Activated CD8-positive, alpha-beta memory T cell treated with anti-CD3 and anti-CD28 coated beads, Interleukin-2, amount 50 U/mL, for 1 hour (primary cell): ENCODE results near the gene ADGRB3.

ENCODE experiments used
- DNase-seq: peaks from one replicate; pipeline ENCODE4 v3.0.0-alpha.2; 2020; ENCODE audit errors: extremely low read depth

The ADGRB3 gene

DNA sequence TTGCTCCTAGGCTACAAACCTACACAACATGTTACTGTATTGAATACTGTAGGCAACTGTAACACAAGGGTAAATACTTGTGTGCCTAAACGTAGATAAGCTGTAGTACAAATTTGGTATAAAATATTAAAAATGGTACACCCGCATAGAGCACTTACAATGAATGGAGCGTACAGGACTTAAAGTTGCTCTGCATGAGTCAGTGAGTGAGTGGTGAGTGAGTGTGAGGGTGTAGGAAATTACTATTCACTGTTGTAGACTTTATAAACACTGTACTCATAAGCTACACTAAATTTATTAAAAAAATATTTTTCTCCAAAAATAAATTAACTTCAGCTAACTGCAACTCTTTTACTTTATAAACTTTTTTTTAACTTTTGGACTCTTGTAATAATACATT is 391.6 kb downstream of the ADGRB3 start:
- no peak for DNase-seq

DNA sequence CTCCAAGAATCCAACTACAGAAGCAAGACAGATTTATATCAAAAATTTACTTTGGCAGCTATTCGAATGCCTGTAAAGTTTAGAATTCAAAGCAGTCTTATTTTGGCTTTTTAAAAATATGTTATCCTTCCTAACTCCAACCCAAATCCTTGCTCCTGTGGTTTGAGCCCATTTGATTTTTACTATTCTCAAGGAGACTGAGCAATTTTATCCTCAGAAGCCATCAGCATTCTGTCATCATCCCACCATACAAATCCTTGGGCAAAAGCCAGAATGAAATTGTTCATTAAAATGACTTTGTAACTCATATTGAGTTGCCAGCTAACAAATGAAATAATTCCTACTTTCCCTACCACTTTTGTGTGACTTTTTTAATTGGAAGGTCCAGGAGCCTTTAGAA is 392.8 kb downstream of the ADGRB3 start:
- no peak for DNase-seq

DNA sequence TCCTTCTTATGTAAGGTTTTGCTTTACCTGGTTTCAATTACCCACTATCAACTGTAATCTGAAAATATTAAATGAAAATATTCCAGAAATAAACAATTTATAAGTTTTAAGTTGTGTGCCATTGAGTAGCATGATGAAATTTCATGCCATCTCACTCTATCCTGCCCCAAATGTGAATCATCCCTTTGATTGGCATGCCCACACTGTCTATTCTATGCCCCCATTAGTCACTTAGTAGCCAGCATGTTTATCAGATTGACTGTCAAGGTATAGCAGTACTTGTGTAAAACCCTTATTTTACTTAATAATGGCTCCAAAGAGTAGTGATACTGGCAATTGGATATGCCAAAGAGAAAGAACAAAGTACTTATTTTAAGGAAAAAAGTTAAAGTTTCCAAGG is 403.8 kb downstream of the ADGRB3 start:
- no peak for DNase-seq

DNA sequence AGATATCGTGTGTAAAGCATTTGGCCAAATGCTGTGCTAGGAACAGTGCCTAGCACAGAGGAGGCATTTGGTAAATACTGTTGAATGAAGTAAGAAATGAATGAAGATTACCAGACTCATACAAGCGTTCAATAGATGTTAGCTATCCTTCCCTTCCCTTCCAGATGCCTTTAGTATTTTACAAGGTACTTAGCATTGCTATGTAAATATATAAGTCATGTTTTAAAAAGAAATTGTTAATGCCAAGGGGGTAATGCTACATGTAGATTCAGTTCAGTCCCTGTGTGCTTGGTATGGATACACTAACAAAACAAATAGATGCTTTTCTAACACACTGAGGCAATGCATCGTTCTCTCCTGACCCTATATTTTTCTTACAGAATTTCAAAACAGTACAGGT is 407.2 kb downstream of the ADGRB3 start:
- DNase-seq = no peak

DNA sequence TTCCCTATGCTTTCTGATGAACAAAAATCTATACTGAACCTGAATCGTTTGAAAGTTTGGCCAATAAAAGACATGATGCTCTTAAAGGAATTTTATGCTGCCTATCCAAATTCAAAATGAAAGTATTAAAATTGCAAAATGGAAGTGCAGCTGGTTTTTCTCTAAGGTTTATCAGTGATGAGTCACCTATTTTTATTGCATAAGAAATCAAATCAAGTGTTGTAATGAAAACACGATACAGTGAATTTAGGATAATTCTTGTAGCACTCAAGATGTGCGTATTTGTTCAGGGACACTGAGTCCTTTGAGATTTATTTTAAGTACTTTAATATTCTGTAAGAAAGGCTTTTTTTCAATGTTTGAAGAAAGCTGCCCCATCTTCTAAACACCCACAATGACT is 409.5 kb downstream of the ADGRB3 start:
- DNase-seq = no peak

DNA sequence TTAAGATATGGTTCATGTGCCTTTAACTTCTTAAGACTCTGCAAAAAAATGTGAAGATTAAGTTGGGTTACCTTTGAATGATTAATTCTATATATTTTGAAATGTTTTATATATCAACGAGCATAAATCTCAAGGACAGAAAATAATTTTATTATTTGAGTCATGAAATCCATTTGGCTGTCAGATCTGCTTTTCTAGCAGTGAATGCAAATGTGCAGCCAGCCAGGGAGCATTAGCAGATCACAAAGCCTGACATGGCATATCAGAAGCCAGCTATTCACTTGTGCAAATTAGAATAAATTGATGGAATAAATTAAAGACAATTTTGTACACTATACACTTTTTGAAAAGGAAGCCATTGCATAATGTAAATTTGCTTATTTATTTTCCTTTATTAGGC is 424.3 kb downstream of the ADGRB3 start:
- no peak for DNase-seq

DNA sequence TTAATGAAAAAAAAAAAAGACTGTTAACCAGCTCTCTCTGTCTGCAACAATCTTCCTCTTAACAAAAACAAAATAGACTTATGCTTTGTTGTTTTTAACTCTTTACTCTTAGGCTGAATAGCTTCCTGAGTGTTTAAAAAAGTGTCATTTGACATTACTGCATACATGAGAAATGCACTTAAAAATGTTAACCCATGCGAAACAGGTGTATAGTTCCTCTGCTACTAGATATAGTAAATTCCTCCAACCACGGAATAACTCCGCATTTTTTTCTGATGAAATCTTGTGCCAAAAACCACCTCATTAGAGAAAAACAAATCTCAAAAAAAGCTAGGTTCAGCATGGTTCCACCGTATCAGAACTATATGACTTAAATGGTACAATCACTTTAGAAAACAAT is 426.0 kb downstream of the ADGRB3 start:
- no peak for DNase-seq

DNA sequence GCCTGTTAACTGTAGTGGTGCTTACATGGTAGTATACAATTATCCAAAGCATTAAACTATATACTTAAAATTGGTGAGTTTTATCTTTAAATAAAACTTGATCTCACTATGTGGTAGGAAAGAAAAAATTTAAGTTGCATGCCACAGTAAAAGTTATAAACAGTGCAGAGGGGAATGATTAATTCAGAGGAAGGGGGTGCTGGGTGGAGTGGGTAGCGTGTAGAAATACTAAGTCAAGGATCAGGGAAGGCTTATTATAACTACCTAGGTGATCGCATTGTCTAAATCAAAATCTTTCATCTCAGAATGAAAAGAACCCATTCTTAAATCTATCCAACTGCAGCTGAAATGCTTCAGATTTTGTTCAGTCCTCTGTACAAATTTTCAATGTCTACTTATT is 428.3 kb downstream of the ADGRB3 start:
- no peak for DNase-seq

DNA sequence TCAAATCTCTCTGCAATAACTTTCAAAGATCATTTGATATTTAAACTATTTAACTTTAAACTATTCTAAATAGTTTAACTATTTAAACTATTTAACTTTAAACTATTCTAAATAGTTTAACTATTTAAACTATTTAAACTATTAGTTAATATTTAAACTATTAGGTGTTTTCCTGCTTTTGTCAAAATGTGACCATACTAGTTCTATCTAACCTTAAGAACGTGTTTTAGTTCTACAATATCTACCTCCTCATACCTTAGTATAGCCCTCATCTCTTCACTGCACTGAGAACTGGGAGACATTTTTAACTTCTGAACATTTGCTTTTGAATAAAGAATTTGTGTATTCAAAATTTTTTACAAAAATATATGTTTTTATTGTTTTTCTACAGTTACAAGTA is 429.1 kb downstream of the ADGRB3 start:
- no peak for DNase-seq

DNA sequence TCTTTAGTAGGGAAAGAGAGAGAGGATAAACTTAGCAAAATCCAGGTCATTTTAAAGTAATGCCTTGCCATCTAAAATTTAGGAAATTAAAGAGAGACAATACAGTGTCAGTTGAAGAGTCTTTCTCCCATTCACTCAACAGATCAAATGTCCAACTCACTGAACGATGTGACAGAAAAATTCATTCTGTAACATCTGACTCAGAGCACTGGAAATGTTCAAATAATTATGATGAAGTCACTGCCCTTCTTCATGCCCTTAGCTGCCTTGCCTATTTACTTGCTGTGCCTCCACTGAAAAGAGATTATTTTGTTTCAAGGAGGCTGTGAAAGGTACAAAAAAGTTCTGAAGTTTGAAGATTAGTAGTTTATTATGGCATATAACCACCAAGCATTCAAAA is 434.8 kb downstream of the ADGRB3 start:
- no peak for DNase-seq

DNA sequence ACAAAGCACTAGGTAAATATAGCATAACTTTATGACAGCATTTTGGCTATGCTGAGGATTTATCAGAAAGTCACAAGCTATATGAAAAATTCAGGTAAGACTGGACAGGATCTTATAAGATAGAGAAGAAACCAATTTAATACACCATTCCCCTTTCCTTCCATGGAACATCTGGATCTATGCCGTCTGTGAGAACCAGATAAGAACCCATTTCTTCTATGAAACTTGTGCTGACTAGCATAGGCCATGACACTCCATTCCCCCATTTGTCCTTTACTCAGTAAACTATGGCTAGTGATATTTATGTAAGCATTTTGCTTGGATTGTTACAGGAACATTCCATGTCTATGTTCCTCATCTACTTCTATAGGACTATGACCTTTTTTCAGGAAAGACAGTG is 437.7 kb downstream of the ADGRB3 start:
- no peak for DNase-seq

DNA sequence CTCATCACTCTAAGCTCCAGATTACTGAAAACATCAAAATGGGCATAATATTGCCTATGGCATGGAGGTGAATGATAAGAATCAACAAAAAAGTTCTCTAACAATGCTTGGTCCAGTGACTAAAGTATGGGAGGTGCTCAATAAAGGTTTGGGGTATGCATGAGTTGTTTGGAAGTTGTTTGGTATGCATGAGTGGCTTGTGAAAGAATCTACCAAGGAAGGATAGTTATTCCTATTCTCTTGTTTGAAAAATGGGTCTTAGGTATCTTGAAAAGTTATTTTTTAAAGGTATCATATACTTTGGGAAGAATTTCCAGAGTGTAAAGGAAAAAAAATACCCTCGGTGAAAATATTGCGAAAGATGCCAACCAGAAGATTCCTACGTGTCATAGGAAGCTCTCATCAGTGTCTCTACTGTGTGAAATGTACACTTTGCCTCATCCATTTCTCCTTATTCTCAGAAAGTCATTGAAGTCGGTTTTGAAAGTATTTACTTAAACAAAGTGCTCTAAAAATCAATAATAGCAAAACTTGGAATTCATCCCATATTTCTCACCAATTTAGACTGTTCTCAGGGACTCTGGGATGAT is 449.8 kb downstream of the ADGRB3 start:
- no peak for DNase-seq

DNA sequence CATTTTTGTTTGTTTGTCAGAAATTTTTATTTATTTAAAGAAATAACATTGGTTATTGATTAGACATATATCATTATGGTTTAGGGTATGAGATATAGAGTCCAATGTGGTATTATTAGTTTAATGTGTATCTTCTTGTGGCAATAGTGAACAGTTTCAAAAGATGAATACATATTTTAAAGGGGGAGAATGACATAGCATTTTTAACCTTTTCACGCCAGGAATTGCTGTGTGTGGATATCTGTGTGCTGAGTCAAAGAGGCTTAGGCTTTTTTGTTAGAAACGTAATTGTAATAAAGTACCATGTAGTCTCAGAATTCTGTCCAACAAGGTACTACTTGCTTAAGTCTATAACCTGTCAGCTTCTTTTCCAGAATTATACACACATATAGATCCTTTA is 451.6 kb downstream of the ADGRB3 start:
- no peak for DNase-seq

DNA sequence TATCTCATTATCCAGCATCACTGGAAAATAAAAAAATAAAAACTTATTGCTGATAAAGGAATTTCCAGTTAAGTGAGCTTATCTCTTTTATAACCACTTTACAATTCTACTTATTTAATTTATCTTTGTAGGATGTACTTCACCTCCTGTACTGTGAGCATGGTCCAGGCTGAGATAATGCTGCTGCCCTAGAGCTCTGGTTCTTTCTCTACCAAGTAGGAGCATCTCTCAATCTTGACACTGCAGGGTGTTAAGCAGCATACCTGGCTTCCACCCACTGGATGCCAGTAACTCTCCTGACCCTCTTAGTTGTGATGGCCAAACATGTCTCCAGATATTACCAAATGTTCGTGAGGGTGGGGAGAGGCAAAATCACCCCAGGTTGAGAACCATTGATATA is 454.5 kb downstream of the ADGRB3 start:
- DNase-seq = no peak

DNA sequence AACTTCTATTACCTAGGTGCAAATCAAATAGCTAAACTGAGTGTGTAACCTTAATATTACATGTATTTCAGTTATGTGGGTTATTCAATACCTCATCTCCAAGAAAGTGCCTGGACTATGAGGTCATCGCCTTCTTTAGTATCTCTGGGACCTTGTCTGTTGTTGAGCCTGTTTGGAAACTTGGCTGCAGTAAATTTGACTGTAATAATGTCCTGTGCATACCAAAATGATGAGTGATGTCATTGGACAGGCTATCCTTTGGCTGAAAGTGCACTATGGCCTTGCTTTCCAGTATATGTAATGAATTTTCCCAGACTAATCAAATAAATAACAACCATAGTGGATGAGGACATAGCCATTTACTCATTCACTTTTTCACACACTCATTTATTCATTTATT is 455.1 kb downstream of the ADGRB3 start:
- DNase-seq = no peak

DNA sequence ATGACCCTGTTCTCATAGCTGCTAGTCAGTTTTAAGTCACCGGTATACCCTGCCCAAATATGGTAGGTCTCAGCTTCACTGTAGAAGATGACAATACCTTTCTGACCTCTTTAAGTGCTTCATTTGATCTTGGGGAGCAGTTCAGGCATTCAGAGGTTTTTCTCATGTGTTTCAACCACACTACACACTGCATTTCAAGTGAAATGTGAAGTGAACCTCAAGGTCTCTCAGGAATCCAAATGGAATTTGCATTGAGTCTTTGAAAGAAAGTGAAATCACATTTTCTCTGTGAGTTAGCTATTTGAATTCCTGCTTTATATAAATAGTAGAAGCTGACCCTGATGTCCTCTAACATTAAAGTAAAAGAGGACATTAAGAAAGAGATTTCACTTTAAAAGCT is 461.6 kb downstream of the ADGRB3 start:
- no peak for DNase-seq

DNA sequence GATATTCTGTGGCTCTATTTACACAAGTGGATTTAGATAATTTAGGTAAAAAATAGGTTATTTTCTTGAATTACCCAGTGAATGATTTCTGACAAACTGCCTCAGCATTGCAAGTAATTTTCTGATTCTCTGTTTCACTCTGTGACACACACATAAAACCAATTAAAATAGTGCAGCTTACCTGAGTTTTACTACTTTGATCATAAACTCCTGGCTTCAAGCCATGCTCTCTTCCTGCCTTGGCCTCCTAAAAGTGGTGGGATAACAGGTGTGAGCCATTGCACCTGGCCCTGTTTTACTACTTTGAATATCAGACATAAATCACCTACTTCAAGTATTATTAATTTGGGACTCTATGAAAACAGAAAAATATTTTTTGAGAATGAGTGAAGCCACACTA is 462.9 kb downstream of the ADGRB3 start:
- DNase-seq = no peak

DNA sequence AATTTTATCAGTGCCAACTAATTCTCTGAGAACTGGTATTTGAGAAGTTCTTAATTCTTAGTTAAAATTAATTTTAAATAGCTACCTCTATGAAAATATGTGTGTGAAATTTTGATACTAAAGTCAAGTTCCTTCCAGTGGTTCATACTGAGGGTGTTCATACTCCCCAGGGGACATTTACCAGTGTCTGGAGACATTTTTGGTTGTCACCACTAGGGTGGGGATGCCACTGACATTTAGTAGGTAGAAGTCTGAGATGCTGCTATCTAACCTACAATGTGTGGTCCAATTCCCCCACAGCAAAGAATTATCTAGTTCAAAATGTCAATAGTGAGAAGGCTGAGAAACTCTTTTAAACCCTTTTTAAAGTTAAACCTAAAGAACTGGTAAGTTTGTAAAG is 463.8 kb downstream of the ADGRB3 start:
- no peak for DNase-seq

DNA sequence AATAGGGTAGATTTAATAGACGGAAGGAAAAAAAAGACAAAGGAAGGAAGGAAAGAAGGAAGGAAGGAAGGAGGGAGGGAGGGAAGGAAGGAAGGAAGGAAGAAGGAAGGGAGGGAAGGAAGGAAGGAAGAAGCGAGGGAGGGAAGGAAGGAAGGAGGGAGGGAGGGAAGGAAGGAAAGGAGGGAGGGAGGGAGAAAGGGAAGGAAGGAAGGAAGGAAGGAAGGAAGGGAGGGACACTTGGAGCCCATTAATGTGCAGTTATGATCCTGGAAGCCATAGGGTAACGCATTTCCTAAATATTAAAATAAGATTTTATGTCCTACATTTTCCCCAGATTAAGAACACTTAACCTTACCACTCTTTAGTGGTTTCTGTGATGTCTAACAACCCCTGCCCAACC is 465.7 kb downstream of the ADGRB3 start:
- no peak for DNase-seq

DNA sequence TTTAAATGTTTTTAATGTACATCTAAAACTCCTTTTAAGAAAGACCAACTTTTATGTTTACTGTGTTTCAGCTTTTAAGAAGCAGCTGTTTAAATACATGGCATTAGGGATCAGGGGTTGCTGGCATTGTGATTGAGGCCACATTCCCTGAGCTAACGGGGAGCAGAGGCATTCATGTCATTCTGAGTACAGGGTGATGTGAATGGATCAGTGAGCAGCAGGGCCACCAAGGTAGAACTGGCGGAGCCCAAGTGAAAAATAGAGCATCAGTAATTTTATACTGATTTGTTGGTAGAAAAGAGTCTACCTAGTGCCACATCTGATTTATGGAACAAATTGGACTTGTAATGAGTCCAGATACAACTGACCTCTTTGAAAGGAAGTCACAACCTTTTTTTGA is 467.3 kb downstream of the ADGRB3 start:
- DNase-seq = no peak

DNA sequence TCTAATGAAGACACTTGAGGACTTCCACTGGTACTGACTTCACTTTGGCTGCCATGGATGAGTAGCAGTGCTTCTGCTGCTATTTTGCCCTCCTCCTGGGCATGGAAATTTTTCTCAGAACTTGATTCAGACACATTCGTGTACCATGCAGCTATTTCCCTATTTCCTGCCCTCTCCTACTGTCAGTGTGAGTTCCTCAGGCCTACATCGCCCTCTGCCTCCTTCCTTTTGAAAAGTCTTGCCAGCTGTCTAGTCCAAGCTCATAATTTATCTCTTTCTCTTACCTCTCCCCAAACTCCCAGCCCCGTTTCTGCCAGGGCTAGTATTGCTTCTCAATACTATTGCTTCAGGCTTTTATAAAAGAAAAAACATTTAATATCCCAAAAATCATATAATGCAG is 470.2 kb downstream of the ADGRB3 start:
- DNase-seq = no peak

DNA sequence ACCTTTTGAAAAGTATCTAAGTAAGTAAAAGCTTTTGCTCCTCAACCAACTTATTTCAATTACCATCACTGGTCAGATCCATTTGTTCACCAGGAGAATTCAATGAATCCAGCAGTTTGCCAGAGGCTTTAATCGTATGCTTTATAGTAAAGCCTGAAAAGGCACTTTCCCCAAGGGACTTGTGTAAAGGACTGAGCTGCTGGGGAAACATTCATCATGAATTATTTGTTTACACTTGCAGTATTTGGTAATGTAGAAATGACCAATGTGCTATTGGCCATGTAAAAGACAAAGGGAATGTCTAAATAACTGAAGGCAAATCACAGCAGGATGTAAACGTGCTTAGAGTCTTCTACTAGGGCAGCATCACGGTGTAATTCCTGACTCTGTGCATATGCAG is 471.4 kb downstream of the ADGRB3 start:
- no peak for DNase-seq

DNA sequence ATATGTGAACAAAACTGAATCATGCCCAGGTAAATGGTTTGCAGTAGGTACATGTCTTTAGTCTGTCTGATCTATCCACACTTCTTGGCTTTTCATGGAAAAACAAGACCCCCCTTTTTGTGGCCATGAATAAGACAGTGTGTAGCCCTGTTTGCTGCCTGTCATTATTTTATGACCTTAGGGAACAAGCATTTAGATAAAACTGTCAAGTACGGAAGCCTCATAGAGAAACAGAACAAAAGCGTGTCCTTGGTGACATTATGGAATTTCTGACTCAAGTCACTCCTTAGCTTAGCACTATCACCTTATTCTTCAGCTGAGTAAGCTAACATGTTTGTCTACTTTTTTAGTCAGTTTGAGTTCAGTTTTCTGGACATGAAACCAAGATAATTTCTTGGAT is 476.2 kb downstream of the ADGRB3 start:
- DNase-seq = no peak

DNA sequence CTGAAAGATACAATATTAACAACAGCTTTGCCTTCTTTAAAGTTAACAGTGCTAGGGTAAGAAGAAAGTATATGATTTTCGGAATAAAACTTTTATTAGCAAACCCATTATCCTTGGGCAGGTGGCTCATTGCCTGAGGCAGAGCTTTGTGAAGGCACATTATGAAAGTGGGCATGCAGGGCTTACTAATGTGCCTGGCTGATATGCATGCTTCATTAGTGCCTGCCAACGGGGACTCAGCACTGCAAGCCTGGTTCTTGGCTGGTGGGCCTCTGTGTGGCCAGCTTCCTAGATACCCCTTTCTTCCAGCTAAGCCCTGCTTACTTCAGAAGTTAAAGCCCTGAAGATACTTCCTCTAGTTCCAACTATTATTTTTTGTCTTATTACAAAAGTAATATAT is 481.6 kb downstream of the ADGRB3 start:
- no peak for DNase-seq
